ENCODE data around the gene CHGA. TPM values are rescaled to one million over a fixed set of nuclear protein-coding genes. Genes with fewer than 3 reads are reported as not detected.

The CHGA gene
- polyA plus RNA-seq, 1 donor from 2014 or later: 131 TPM

- Histone ChIP-seq H3K9me2 (ENCODE audit: insufficient read depth, low read length) (no peaks in the 10 kb centered on the region), H4K20me1 (ENCODE audit: insufficient read depth) (no peaks in the 10 kb centered on the region), H3K79me2 (replicated peaks; ENCODE audit: insufficient read depth, low read length) (no peaks in the 10 kb centered on the region), H3K4me3 (ENCODE audit: low read length) (no peak overlapping the region), H3K9me3 (ENCODE audit: low read length) (no peaks in the 10 kb centered on the region), H3K36me3 (ENCODE audit: insufficient read depth, low read length) (no peaks in the 10 kb centered on the region), H3K9ac (ENCODE audit: low read length) (no peak overlapping the region), H3K4me2 (ENCODE audit: low read length) (no peak overlapping the region), H3F3A (ENCODE audit: insufficient read depth, low read length, poor library complexity, severe bottlenecking) (no peaks in the 10 kb centered on the region), H3K27me3 (ENCODE audit: insufficient read depth, low read depth, low read length) (no peaks in the 10 kb centered on the region), H3K27ac (ENCODE audit: low read length) (no peak overlapping the region), H2AFZ (ENCODE audit: low read depth, low read length) (no peak overlapping the region)
- TF ChIP-seq REST (IDR thresholded peaks at IDR 0.05; ENCODE audit: borderline replicate concordance) (no peak), TAF1 (IDR thresholded peaks at IDR 0.05; ENCODE audit: low read depth) (no peak), EZH2 (IDR thresholded peaks at IDR 0.05; ENCODE audit: borderline replicate concordance, insufficient read depth, low read length, poor library complexity, severe bottlenecking) (no peak)
These were observed 15.5 kb upstream of the CHGA start for GRCh38 chr14:92907316-92907911.

- H2AFZ ChIP-seq (ENCODE audit: low read depth, low read length): no peak overlapping the region
- no peak overlapping the region for H3K4me3 ChIP-seq (ENCODE audit: low read length)
- TF ChIP-seq SMC3 (conservative IDR thresholded peaks at IDR 0.05; ENCODE audit: poor library complexity) (no peak), REST (IDR thresholded peaks at IDR 0.05; ENCODE audit: borderline replicate concordance) (peak; percentile 79)
- peaks cover 4% of the 10 kb centered on the region for H3K27me3 ChIP-seq (ENCODE audit: insufficient read depth, low read depth, low read length)
- H3K9me3 ChIP-seq (ENCODE audit: low read length): no peaks in the 10 kb centered on the region
- H3K27ac ChIP-seq (ENCODE audit: low read length): no peak overlapping the region
- H3K9ac ChIP-seq (ENCODE audit: low read length): no peak overlapping the region
- H4K20me1 ChIP-seq (ENCODE audit: insufficient read depth): no peaks in the 10 kb centered on the region
- H3K36me3 ChIP-seq (ENCODE audit: insufficient read depth, low read length): no peaks in the 10 kb centered on the region
- H3F3A ChIP-seq (ENCODE audit: insufficient read depth, low read length, poor library complexity, severe bottlenecking): no peaks in the 10 kb centered on the region
- H3K9me2 ChIP-seq (ENCODE audit: insufficient read depth, low read length): no peaks in the 10 kb centered on the region
- H3K4me2 ChIP-seq (ENCODE audit: low read length): no peak overlapping the region
- H3K79me2 ChIP-seq (replicated peaks; ENCODE audit: insufficient read depth, low read length): no peaks in the 10 kb centered on the region
These were observed 8.8 kb upstream of the CHGA start for GRCh38 chr14:92914087-92914656.

- H3K4me2 ChIP-seq (ENCODE audit: low read length): no peak overlapping the region
- no peak overlapping the region for H2AFZ ChIP-seq (ENCODE audit: low read depth, low read length)
- peaks cover 15% of the 10 kb centered on the region for H3K27me3 ChIP-seq (ENCODE audit: insufficient read depth, low read depth, low read length)
- H3K9me3 ChIP-seq (ENCODE audit: low read length): no peaks in the 10 kb centered on the region
- H4K20me1 ChIP-seq (ENCODE audit: insufficient read depth): no peaks in the 10 kb centered on the region
- no peak overlapping the region for H3K4me3 ChIP-seq (ENCODE audit: low read length)
- H3K36me3 ChIP-seq (ENCODE audit: insufficient read depth, low read length): no peaks in the 10 kb centered on the region
- H3K79me2 ChIP-seq (replicated peaks; ENCODE audit: insufficient read depth, low read length): no peaks in the 10 kb centered on the region
- H3F3A ChIP-seq (ENCODE audit: insufficient read depth, low read length, poor library complexity, severe bottlenecking): no peaks in the 10 kb centered on the region
- no peak overlapping the region for H3K27ac ChIP-seq (ENCODE audit: low read length)
- no peak overlapping the region for H3K9ac ChIP-seq (ENCODE audit: low read length)
- no peaks in the 10 kb centered on the region for H3K9me2 ChIP-seq (ENCODE audit: insufficient read depth, low read length)
- TF ChIP-seq EZH2 (IDR thresholded peaks at IDR 0.05; ENCODE audit: borderline replicate concordance, insufficient read depth, low read length, poor library complexity, severe bottlenecking) (no peak), CTCF (IDR thresholded peaks at IDR 0.05; ENCODE audit: poor library complexity, severe bottlenecking) (no peak), TAF1 (IDR thresholded peaks at IDR 0.05; ENCODE audit: low read depth) (no peak), MXI1 (conservative IDR thresholded peaks at IDR 0.05; ENCODE audit: poor library complexity, severe bottlenecking) (no peak), RAD21 (conservative IDR thresholded peaks at IDR 0.05) (no peak), REST (IDR thresholded peaks at IDR 0.05; ENCODE audit: borderline replicate concordance) (no peak), SMC3 (conservative IDR thresholded peaks at IDR 0.05; ENCODE audit: poor library complexity) (no peak), POLR2AphosphoS5 (IDR thresholded peaks at IDR 0.05) (no peak)
These were observed 6.7 kb upstream of the CHGA start for GRCh38 chr14:92916201-92916600.

Measured in neural cell (in vitro differentiated cells).